H9 (cell line): ENCODE measurements around the gene JARID2. TPM values are rescaled to one million over a fixed set of nuclear protein-coding genes. Genes with fewer than 3 reads are reported as not detected.

Experiments used
- DNase-seq: peaks from one replicate; pipeline ENCODE4 v3.0.0-alpha.2; 2017
- H2AFZ ChIP-seq: one replicate; pipeline ENCODE4 v1.6.1; 2013; ENCODE audit warnings: mild to moderate bottlenecking, low read length, control low read depth, moderate library complexity
- H2AK5ac ChIP-seq: 2 replicates; pipeline ENCODE4 v1.6.1; 2013; ENCODE audit warnings: low read length, control low read depth, mixed read lengths; ENCODE audit not compliant: insufficient read length
- H2BK120ac ChIP-seq: one replicate; pipeline ENCODE4 v1.6.1; 2013; ENCODE audit warnings: low read depth, mild to moderate bottlenecking, low read length, control low read depth, inconsistent platforms; ENCODE audit not compliant: poor library complexity, severe bottlenecking
- H2BK12ac ChIP-seq: 2 replicates; pipeline ENCODE4 v1.6.1; 2013; ENCODE audit warnings: low read length, control low read depth, mixed read lengths, low read depth; ENCODE audit not compliant: insufficient read length
- H2BK15ac ChIP-seq: 2 replicates; pipeline ENCODE4 v1.6.1; 2013; ENCODE audit warnings: low read depth, low read length, control low read depth
- H2BK20ac ChIP-seq: one replicate; pipeline ENCODE4 v1.6.1; 2013; ENCODE audit warnings: low read depth, mild to moderate bottlenecking, low read length, control low read depth, inconsistent platforms; ENCODE audit not compliant: poor library complexity, severe bottlenecking
- H2BK5ac ChIP-seq: 2 replicates; pipeline ENCODE4 v1.6.1; 2013; ENCODE audit warnings: low read length, control low read depth, mixed read lengths; ENCODE audit not compliant: insufficient read length
- H3K14ac ChIP-seq: 2 replicates; pipeline ENCODE4 v1.6.1; 2013; ENCODE audit warnings: low read length, control low read depth; ENCODE audit not compliant: insufficient read depth
- H3K18ac ChIP-seq: 2 replicates; pipeline ENCODE4 v1.6.1; 2013; ENCODE audit warnings: low read depth, mild to moderate bottlenecking, mixed read lengths, low read length, control low read depth; ENCODE audit not compliant: insufficient read length
- H3K23ac ChIP-seq: 2 replicates; pipeline ENCODE4 v1.6.1; 2013; ENCODE audit warnings: low read length, control low read depth, mixed read lengths, low read depth; ENCODE audit not compliant: insufficient read length
- H3K23me2 ChIP-seq: 2 replicates; pipeline ENCODE4 v1.6.1; 2013; ENCODE audit warnings: low read depth, mild to moderate bottlenecking, mixed read lengths, low read length, control low read depth; ENCODE audit not compliant: insufficient read length, poor library complexity, severe bottlenecking
- H3K27ac ChIP-seq: 2 replicates; pipeline ENCODE4 v1.5.1; 2013; ENCODE audit warnings: low read length, control low read depth, mixed read lengths, low read depth; ENCODE audit not compliant: insufficient read length
- H3K27me3 ChIP-seq: 2 replicates; pipeline ENCODE4 v1.6.1; 2013; ENCODE audit warnings: low read length, control low read depth, inconsistent platforms; ENCODE audit not compliant: insufficient read depth
- H3K4ac ChIP-seq: 2 replicates; pipeline ENCODE4 v1.6.1; 2013; ENCODE audit warnings: low read depth, mild to moderate bottlenecking, control low read depth, inconsistent platforms, low read length, moderate library complexity
- H3K4me1 ChIP-seq: 2 replicates; pipeline ENCODE4 v1.6.1; 2013; ENCODE audit warnings: low read length, control low read depth, inconsistent platforms; ENCODE audit not compliant: insufficient read depth
- H3K4me2 ChIP-seq: 2 replicates; pipeline ENCODE4 v1.6.1; 2013; ENCODE audit warnings: low read length, control low read depth, mixed read lengths; ENCODE audit not compliant: insufficient read length, insufficient read depth
- H3K56ac ChIP-seq: 2 replicates; pipeline ENCODE4 v1.6.1; 2013; ENCODE audit warnings: low read depth, mild to moderate bottlenecking, mixed read lengths, low read length, control low read depth; ENCODE audit not compliant: insufficient read length
- H3K79me1 ChIP-seq: 2 replicates; pipeline ENCODE4 v1.6.1; 2013; ENCODE audit warnings: low read depth, mild to moderate bottlenecking, moderate library complexity, low read length, control low read depth, inconsistent platforms; ENCODE audit not compliant: insufficient read depth, poor library complexity, severe bottlenecking
- H3K79me2 ChIP-seq: 2 replicates; pipeline ENCODE4 v1.6.1; 2013; ENCODE audit warnings: low read length, control low read depth, inconsistent platforms; ENCODE audit not compliant: insufficient read depth
- H3K9ac ChIP-seq: 2 replicates; pipeline ENCODE4 v1.6.1; 2013; ENCODE audit warnings: low read length, control low read depth, mixed read lengths; ENCODE audit not compliant: insufficient read length; ENCODE audit errors: extremely low read depth
- H3K9me3 ChIP-seq: one replicate; pipeline ENCODE4 v1.6.1; 2013; ENCODE audit warnings: low read depth, low read length, inconsistent platforms; ENCODE audit not compliant: control insufficient read depth
- H3T11ph ChIP-seq: one replicate; pipeline ENCODE4 v1.6.1; 2013; ENCODE audit warnings: mild to moderate bottlenecking, low read length, control low read depth, inconsistent platforms
- H4K20me1 ChIP-seq: one replicate; pipeline ENCODE4 v1.6.1; 2013; ENCODE audit not compliant: control insufficient read depth, insufficient read length, insufficient read depth
- H4K5ac ChIP-seq: 2 replicates; pipeline ENCODE4 v1.6.1; 2013; ENCODE audit warnings: low read depth, mild to moderate bottlenecking, mixed read lengths, low read length, control low read depth; ENCODE audit not compliant: insufficient read length
- H4K8ac ChIP-seq: replicated peaks from 2 replicates; pipeline ENCODE4 v1.6.1; 2013; ENCODE audit warnings: low read length, control low read depth, mixed read lengths, low read depth; ENCODE audit not compliant: insufficient read length
- H4K91ac ChIP-seq: 2 replicates; pipeline ENCODE4 v1.6.1; 2013; ENCODE audit warnings: low read depth, mild to moderate bottlenecking, moderate library complexity, mixed read lengths, low read length, control low read depth; ENCODE audit not compliant: insufficient read length
- H3K27ac Mint-ChIP-seq, 3 experiments: 2 replicates in 2 of 3; 3 replicates in 1 of 3; pipeline ENCODE4 v1.8.0; 2020 to 2021; ENCODE audit warnings: mixed read lengths in 3 of 3, mild to moderate bottlenecking in 1 of 3, moderate library complexity in 1 of 3
- H3K27me3 Mint-ChIP-seq: 2 replicates; pipeline ENCODE4 v1.8.0; 2021; ENCODE audit warnings: low read depth, mild to moderate bottlenecking, moderate library complexity, mixed read lengths
- H3K36me3 Mint-ChIP-seq, 3 experiments: 2 replicates in 2 of 3; 3 replicates in 1 of 3; pipeline ENCODE4 v1.8.0; 2020 to 2021; ENCODE audit warnings: low read depth in 3 of 3, mixed read lengths in 3 of 3; ENCODE audit not compliant: insufficient read depth in 1 of 3
- H3K4me1 Mint-ChIP-seq, 2 experiments: 2 replicates each; pipeline ENCODE4 v1.8.0; 2020; ENCODE audit warnings: mixed read lengths in 2 of 2
- H3K4me3 Mint-ChIP-seq, 2 experiments: 2 replicates in 1 of 2; 3 replicates in 1 of 2; pipeline ENCODE4 v1.8.0; 2020 to 2021; ENCODE audit warnings: mild to moderate bottlenecking in 2 of 2, mixed read lengths in 2 of 2, moderate library complexity in 1 of 2
- H3K9me3 Mint-ChIP-seq, 2 experiments: 2 replicates in 1 of 2; 3 replicates in 1 of 2; pipeline ENCODE4 v1.8.0; 2020; ENCODE audit warnings: mild to moderate bottlenecking in 2 of 2, mixed read lengths in 2 of 2, moderate library complexity in 1 of 2
- WGBS: extraction: QIAGEN DNeasy Blood & Tissue Kit; methylation state at CpG from one replicate; pipeline ENCODE4 v1.1.7; 2013; ENCODE audit warnings: missing lambda C conversion rate, low lambda C conversion rate, mixed read lengths; ENCODE audit not compliant: insufficient read length; ENCODE audit errors: extremely low coverage; 5-methylcytosine and 5-hydroxymethylcytosine counted together
- total RNA-seq: library from RNA; stranded (reverse); gene quantifications from 2 replicates; pipeline ENCODE4 v1.2.1, GENCODE V29; 2021
- TF ChIP-seq, protein P1 (sequence below): fragments of 200-600 bp; sonication (generic); conservative IDR thresholded peaks from 3 replicates; pipeline ENCODE4 v1.8.0; 2021; ENCODE audit warnings: antibody characterized with exemption, mild to moderate bottlenecking

The JARID2 gene
- total RNA-seq, 1 experiment from 2014 or later: 174 TPM

DNA sequence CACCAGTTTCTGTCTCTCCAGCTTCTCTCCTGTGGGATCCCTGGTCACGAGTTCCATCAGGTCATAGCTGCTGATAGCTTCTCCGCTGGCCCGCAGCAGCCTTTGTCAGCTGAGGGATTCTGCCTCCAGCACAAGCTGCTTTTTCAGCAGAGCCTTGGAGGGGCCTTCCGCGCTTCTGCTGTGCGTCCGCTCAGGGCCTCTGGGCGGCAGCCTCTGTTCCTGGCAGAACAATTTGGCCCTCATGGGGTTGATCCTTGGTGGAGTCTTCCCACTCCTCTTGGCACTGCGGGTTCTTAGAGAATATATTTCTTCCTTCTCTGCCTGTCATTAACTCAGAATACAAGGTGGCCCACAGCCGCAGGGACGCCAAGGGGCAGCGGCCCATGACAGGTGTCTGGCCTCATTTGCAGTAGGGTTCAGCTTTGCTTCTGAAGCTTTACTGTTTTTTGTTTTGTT, 258.2 kb downstream of the JARID2 start:
- no peak for DNase-seq
- Histone ChIP-seq H2AK5ac (no peak overlapping the region), H3K4ac (no peak overlapping the region), H4K8ac (no peak overlapping the region), H2BK20ac (no peak overlapping the region), H3T11ph (no peak overlapping the region), H3K27ac (no peak overlapping the region), H3K56ac (no peak overlapping the region), H3K79me1 (peaks cover 6% of the 10 kb centered on the region), H4K91ac (no peak overlapping the region), H2BK15ac (no peak overlapping the region), H4K5ac (no peak overlapping the region), H2BK5ac (no peak overlapping the region), H3K23ac (no peak overlapping the region), H3K23me2 (no peaks in the 10 kb centered on the region), H3K27me3 (no peaks in the 10 kb centered on the region), H2BK12ac (no peak overlapping the region), H3K79me2 (peaks cover 24% of the 10 kb centered on the region; the same call in 1 of the 2 replicates), H3K9me3 (no peaks in the 10 kb centered on the region), H2AFZ (no peak overlapping the region), H2BK120ac (no peak overlapping the region), H3K9ac (no peak overlapping the region), H3K18ac (no peak overlapping the region), H3K14ac (no peak overlapping the region), H4K20me1 (peaks cover 3% of the 10 kb centered on the region), H3K4me2 (no peak overlapping the region), H3K4me1 (no peaks in the 10 kb centered on the region; the same call in 1 of the 2 replicates)
- TF ChIP-seq, protein P1, sequence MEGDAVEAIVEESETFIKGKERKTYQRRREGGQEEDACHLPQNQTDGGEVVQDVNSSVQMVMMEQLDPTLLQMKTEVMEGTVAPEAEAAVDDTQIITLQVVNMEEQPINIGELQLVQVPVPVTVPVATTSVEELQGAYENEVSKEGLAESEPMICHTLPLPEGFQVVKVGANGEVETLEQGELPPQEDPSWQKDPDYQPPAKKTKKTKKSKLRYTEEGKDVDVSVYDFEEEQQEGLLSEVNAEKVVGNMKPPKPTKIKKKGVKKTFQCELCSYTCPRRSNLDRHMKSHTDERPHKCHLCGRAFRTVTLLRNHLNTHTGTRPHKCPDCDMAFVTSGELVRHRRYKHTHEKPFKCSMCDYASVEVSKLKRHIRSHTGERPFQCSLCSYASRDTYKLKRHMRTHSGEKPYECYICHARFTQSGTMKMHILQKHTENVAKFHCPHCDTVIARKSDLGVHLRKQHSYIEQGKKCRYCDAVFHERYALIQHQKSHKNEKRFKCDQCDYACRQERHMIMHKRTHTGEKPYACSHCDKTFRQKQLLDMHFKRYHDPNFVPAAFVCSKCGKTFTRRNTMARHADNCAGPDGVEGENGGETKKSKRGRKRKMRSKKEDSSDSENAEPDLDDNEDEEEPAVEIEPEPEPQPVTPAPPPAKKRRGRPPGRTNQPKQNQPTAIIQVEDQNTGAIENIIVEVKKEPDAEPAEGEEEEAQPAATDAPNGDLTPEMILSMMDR: no peak
- Mint-ChIP-seq H3K4me1 (peaks cover 34 to 41% of the 10 kb centered on the region in 2 experiments), H3K36me3 (peaks cover 83 to 98% (median 97%) of the 10 kb centered on the region in 3 experiments), H3K27me3 (peaks cover 1% of the 10 kb centered on the region; the same call in 1 of the 2 replicates), H3K27ac (peak overlapping the region in 2 of 3 experiments; percentile 66 to 92; a peak in 4 of 7 replicates), H3K9me3 (no peaks in the 10 kb centered on the region), H3K4me3 (no peak overlapping the region)
- WGBS: no CpG with 5 or more reads among the region's 12 CpGs
